KMS-11 (cell line): ENCODE data around the gene CALHM3.

Source experiments
- H2AFZ ChIP-seq: fragments of 200-600 bp; sonication (generic); 2 replicates; pipeline ENCODE4 v1.6.1; 2016; ENCODE audit warnings: antibody characterized with exemption, mixed run types, low read depth
- H3K27ac ChIP-seq: fragments of 200-600 bp; sonication (generic); 2 replicates; pipeline ENCODE4 v1.6.1; 2016; ENCODE audit warnings: mild to moderate bottlenecking, mixed run types
- H3K27me3 ChIP-seq: fragments of 200-600 bp; sonication (generic); 2 replicates; pipeline ENCODE4 v1.6.1; 2017; ENCODE audit warnings: mild to moderate bottlenecking, low read depth, mixed run types, moderate library complexity; ENCODE audit not compliant: insufficient read depth
- H3K36me3 ChIP-seq: fragments of 200-600 bp; sonication (generic); 2 replicates; pipeline ENCODE4 v1.6.1; 2017; ENCODE audit warnings: mild to moderate bottlenecking, mixed run types; ENCODE audit not compliant: insufficient read depth
- H3K4me1 ChIP-seq: fragments of 200-600 bp; sonication (generic); 2 replicates; pipeline ENCODE4 v1.6.1; 2016; ENCODE audit warnings: mild to moderate bottlenecking, low read depth, mixed run types; ENCODE audit not compliant: poor library complexity, severe bottlenecking
- H3K4me2 ChIP-seq: fragments of 200-600 bp; sonication (generic); 2 replicates; pipeline ENCODE4 v1.7.0; 2016; ENCODE audit warnings: mild to moderate bottlenecking, mixed run types
- H3K4me3 ChIP-seq: fragments of 200-600 bp; sonication (generic); IDR thresholded peaks from 2 replicates; pipeline ENCODE4 v1.6.1; 2017; ENCODE audit warnings: low read depth, low read length, mixed read lengths; ENCODE audit not compliant: insufficient read depth
- H3K79me2 ChIP-seq: fragments of 200-600 bp; sonication (generic); 2 replicates; pipeline ENCODE4 v1.6.1; 2016; ENCODE audit warnings: low read depth, mixed run types; ENCODE audit not compliant: insufficient read depth
- H3K9ac ChIP-seq: fragments of 200-600 bp; sonication (generic); 2 replicates; pipeline ENCODE4 v1.6.1; 2016; ENCODE audit warnings: mild to moderate bottlenecking, mixed run types
- H4K20me1 ChIP-seq: fragments of 200-600 bp; sonication (generic); 2 replicates; pipeline ENCODE4 v1.6.1; 2016; ENCODE audit warnings: mild to moderate bottlenecking, mixed run types; ENCODE audit not compliant: insufficient read depth
- TF ChIP-seq, protein P1 (sequence below): fragments of 200-600 bp; sonication (generic); conservative IDR thresholded peaks from 2 replicates; pipeline ENCODE4 v1.6.1; 2017; ENCODE audit warnings: low read depth, mild to moderate bottlenecking, antibody characterized with exemption, low read length, moderate library complexity, mixed read lengths

Gene CALHM3

GRCh38 chr10:103440416-103440815 is 38.6 kb downstream of the CALHM3 start:
- no peak overlapping the region for H2AFZ ChIP-seq
- no peak overlapping the region for H3K4me3 ChIP-seq
- H3K9ac ChIP-seq = no peak overlapping the region
- no peaks in the 10 kb centered on the region for H3K27me3 ChIP-seq
- peaks cover 6% of the 10 kb centered on the region; the same call in 1 of the 2 replicates for H3K36me3 ChIP-seq
- H3K4me1 ChIP-seq = peaks cover 6% of the 10 kb centered on the region
- no peak overlapping the region for H3K4me2 ChIP-seq
- no peaks in the 10 kb centered on the region for H4K20me1 ChIP-seq
- TF ChIP-seq, protein P1, sequence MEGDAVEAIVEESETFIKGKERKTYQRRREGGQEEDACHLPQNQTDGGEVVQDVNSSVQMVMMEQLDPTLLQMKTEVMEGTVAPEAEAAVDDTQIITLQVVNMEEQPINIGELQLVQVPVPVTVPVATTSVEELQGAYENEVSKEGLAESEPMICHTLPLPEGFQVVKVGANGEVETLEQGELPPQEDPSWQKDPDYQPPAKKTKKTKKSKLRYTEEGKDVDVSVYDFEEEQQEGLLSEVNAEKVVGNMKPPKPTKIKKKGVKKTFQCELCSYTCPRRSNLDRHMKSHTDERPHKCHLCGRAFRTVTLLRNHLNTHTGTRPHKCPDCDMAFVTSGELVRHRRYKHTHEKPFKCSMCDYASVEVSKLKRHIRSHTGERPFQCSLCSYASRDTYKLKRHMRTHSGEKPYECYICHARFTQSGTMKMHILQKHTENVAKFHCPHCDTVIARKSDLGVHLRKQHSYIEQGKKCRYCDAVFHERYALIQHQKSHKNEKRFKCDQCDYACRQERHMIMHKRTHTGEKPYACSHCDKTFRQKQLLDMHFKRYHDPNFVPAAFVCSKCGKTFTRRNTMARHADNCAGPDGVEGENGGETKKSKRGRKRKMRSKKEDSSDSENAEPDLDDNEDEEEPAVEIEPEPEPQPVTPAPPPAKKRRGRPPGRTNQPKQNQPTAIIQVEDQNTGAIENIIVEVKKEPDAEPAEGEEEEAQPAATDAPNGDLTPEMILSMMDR = no peak
- no peak overlapping the region for H3K27ac ChIP-seq
- no peaks in the 10 kb centered on the region for H3K79me2 ChIP-seq

GRCh38 chr10:103439776-103440175 is 39.3 kb downstream of the CALHM3 start:
- TF ChIP-seq, protein P1 = no peak
- Histone ChIP-seq H3K27ac (no peak overlapping the region), H3K36me3 (peaks cover under 1% of the 10 kb centered on the region; the same call in 1 of the 2 replicates), H3K4me1 (peaks cover 3% of the 10 kb centered on the region), H4K20me1 (no peaks in the 10 kb centered on the region), H3K79me2 (no peaks in the 10 kb centered on the region), H3K9ac (no peak overlapping the region), H3K4me3 (no peak overlapping the region), H3K27me3 (no peaks in the 10 kb centered on the region), H2AFZ (no peak overlapping the region), H3K4me2 (no peak overlapping the region)

GRCh38 chr10:103433858-103434257 is 45.2 kb downstream of the CALHM3 start:
- no peaks in the 10 kb centered on the region for H3K27me3 ChIP-seq
- H3K9ac ChIP-seq = no peak overlapping the region
- no peaks in the 10 kb centered on the region for H4K20me1 ChIP-seq
- H3K36me3 ChIP-seq = peaks cover 6% of the 10 kb centered on the region; the same call in 1 of the 2 replicates
- no peak overlapping the region for H3K27ac ChIP-seq
- H3K4me1 ChIP-seq = no peaks in the 10 kb centered on the region
- TF ChIP-seq, protein P1 = no peak
- no peak overlapping the region for H2AFZ ChIP-seq
- no peak overlapping the region for H3K4me2 ChIP-seq
- H3K4me3 ChIP-seq = no peak overlapping the region
- no peaks in the 10 kb centered on the region; the same call in 1 of the 2 replicates for H3K79me2 ChIP-seq

- Histone ChIP-seq H3K79me2 (no peaks in the 10 kb centered on the region; the same call in 1 of the 2 replicates), H2AFZ (no peak overlapping the region), H3K27ac (no peak overlapping the region), H3K9ac (no peak overlapping the region), H3K4me2 (no peak overlapping the region), H3K4me3 (no peak overlapping the region), H3K36me3 (peaks cover 6% of the 10 kb centered on the region; the same call in 1 of the 2 replicates), H3K27me3 (no peaks in the 10 kb centered on the region), H3K4me1 (no peaks in the 10 kb centered on the region), H4K20me1 (no peaks in the 10 kb centered on the region)
- TF ChIP-seq, protein P1 = no peak
These were observed 47.1 kb downstream of the CALHM3 start for GRCh38 chr10:103431902-103432301.
